CD4-positive, alpha-beta T cell (primary cell): ENCODE results near the gene DTX3. TPM values are rescaled to one million over a fixed set of nuclear protein-coding genes. Genes with fewer than 3 reads are reported as not detected.

ENCODE experiments used
- ATAC-seq: fragments of 200-7000 bp; cut with Tn5 transposase; one replicate; pipeline ENCODE4 v1.10.0; 2022; ENCODE audit warnings: mild to moderate bottlenecking; ENCODE audit not compliant: poor library complexity
- CTCF ChIA-PET: fragments of 350-600 bp; sonication (Branson Sonifier 250); formaldehyde crosslinking; loops from one replicate; lab custom pipeline; 2021; ENCODE audit warnings: antibody characterized with exemption, inconsistent platforms; lab: Charles Lee
- POLR2A ChIA-PET: fragments of 350-600 bp; sonication (Branson Sonifier 250); formaldehyde crosslinking; loops from one replicate; lab custom pipeline; 2021; ENCODE audit warnings: antibody characterized with exemption, inconsistent platforms; lab: Charles Lee
- DNase-seq, 14 experiments: peaks; one replicate each; pipeline ENCODE4 v3.0.0-alpha.2; 2013 to 2020; ENCODE audit warnings: mixed read lengths in 2 of 14
- H3K27ac ChIP-seq, 2 donors: one replicate each; pipeline versions ENCODE4 v1.5.1 to v1.7.0; 2013; ENCODE audit warnings: low read length in 2 of 2, low read depth in 1 of 2, mild to moderate bottlenecking in 1 of 2
- H3K27me3 ChIP-seq, 2 experiments: 1 replicate in 1 of 2; 2 replicates in 1 of 2; pipeline versions ENCODE4 v1.6.1 to v1.7.0; 2013; ENCODE audit warnings: low read length in 2 of 2, control low read depth in 1 of 2, mild to moderate bottlenecking in 1 of 2, moderate library complexity in 1 of 2; ENCODE audit not compliant: insufficient read depth in 2 of 2, control insufficient read depth in 1 of 2
- H3K36me3 ChIP-seq: one replicate; pipeline ENCODE4 v1.6.1; 2013; ENCODE audit warnings: low read length, control low read depth; ENCODE audit not compliant: insufficient read depth
- H3K4me1 ChIP-seq: one replicate; pipeline ENCODE4 v1.6.1; 2013; ENCODE audit warnings: low read length, control low read depth; ENCODE audit not compliant: insufficient read depth
- H3K4me3 ChIP-seq: one replicate; pipeline ENCODE4 v1.5.1; 2013; ENCODE audit warnings: mild to moderate bottlenecking, low read length, moderate library complexity
- H3K9me3 ChIP-seq, 2 experiments: 1 replicate in 1 of 2; 2 replicates in 1 of 2; pipeline versions ENCODE4 v1.6.1 to v1.7.0; 2013; ENCODE audit warnings: low read length in 2 of 2, mild to moderate bottlenecking in 2 of 2, control low read depth in 1 of 2, moderate library complexity in 1 of 2; ENCODE audit not compliant: control insufficient read depth in 1 of 2, insufficient read depth in 1 of 2
- H3K27ac Mint-ChIP-seq: one replicate; pipeline ENCODE4 v1.8.0; 2020; ENCODE audit warnings: mixed read lengths
- H3K27me3 Mint-ChIP-seq: one replicate; pipeline ENCODE4 v1.8.0; 2021; ENCODE audit warnings: mixed read lengths
- H3K36me3 Mint-ChIP-seq: one replicate; pipeline ENCODE4 v1.8.0; 2021; ENCODE audit warnings: low read depth, mixed read lengths
- H3K4me1 Mint-ChIP-seq: one replicate; pipeline ENCODE4 v1.8.0; 2021; ENCODE audit warnings: low read depth, mixed read lengths
- H3K4me3 Mint-ChIP-seq: one replicate; pipeline ENCODE4 v1.8.0; 2020; ENCODE audit warnings: mild to moderate bottlenecking, mixed read lengths
- H3K9me3 Mint-ChIP-seq: one replicate; pipeline ENCODE4 v1.8.0; 2020; ENCODE audit warnings: mixed read lengths
- intact Hi-C, 2 experiments: fragments of 100-400 bp; cut with DNase I in 1 of 2; cut with micrococcal nuclease in 1 of 2; formaldehyde crosslinking; loops; one replicate each; pipeline versions ENCODE4 v1.15.1 to v1.9.0; 2023 to 2025; cut with DNase I, micrococcal nuclease
- total RNA-seq, 174 experiments: library from RNA in 2 of 174; stranded (reverse) in 2 of 174; gene quantifications; one replicate each; pipeline ENCODE4 v1.2.3 and lab custom pipeline; 2021 to 2026
- TF ChIP-seq, protein P1 (sequence below): fragments of 200-600 bp; IDR thresholded peaks from one replicate; pipeline ENCODE4 v1.8.0; 2022; ENCODE audit warnings: antibody characterized with exemption, mild to moderate bottlenecking

DTX3 gene
- total RNA-seq, 2 experiments from 2014 or later: 28.6 to 29.4 TPM

DNA sequence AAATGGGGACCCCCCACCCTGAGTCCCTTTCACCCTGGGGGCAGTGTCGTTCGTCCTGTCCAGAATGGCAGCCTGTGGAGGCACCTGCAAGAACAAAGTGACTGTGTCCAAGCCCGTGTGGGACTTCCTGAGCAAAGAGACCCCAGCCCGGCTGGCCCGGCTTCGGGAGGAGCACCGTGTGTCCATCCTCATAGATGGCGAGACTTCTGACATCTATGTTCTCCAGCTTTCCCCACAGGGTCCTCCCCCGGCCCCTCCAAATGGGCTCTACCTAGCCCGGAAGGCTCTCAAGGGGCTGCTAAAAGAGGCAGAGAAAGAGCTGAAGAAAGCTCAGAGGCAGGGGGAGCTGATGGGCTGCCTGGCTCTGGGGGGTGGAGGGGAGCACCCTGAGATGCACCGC is 2.2 kb downstream of the DTX3 start:
- POLR2A ChIA-PET: no interaction called here
- ATAC-seq (no peak), DNase-seq (no peak)
- Mint-ChIP-seq H3K27me3 (peaks cover 8% of the 10 kb centered on the region), H3K9me3 (no peaks in the 10 kb centered on the region), H3K4me1 (peaks cover 41% of the 10 kb centered on the region), H3K27ac (no peak overlapping the region), H3K36me3 (peaks cover 23% of the 10 kb centered on the region), H3K4me3 (peak overlapping the region; percentile 76)
- TF ChIP-seq, protein P1, sequence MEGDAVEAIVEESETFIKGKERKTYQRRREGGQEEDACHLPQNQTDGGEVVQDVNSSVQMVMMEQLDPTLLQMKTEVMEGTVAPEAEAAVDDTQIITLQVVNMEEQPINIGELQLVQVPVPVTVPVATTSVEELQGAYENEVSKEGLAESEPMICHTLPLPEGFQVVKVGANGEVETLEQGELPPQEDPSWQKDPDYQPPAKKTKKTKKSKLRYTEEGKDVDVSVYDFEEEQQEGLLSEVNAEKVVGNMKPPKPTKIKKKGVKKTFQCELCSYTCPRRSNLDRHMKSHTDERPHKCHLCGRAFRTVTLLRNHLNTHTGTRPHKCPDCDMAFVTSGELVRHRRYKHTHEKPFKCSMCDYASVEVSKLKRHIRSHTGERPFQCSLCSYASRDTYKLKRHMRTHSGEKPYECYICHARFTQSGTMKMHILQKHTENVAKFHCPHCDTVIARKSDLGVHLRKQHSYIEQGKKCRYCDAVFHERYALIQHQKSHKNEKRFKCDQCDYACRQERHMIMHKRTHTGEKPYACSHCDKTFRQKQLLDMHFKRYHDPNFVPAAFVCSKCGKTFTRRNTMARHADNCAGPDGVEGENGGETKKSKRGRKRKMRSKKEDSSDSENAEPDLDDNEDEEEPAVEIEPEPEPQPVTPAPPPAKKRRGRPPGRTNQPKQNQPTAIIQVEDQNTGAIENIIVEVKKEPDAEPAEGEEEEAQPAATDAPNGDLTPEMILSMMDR: no peak
- Histone ChIP-seq H3K27me3 (peaks cover 0 to 1% of the 10 kb centered on the region in 2 experiments), H3K36me3 (peaks cover 8% of the 10 kb centered on the region), H3K9me3 (peaks cover 0 to 3% of the 10 kb centered on the region in 2 experiments), H3K4me1 (peaks cover 42% of the 10 kb centered on the region), H3K4me3 (no peak overlapping the region), H3K27ac (no peak overlapping the region)
- intact Hi-C loops: no loop called here
- CTCF ChIA-PET: interaction anchor here (2.0 to 3.9 kb wide), 2 partner anchors 13 to 23 kb away, joined by 6 to 15 read pairs; no protein-coding TSS in a partner anchor

DNA sequence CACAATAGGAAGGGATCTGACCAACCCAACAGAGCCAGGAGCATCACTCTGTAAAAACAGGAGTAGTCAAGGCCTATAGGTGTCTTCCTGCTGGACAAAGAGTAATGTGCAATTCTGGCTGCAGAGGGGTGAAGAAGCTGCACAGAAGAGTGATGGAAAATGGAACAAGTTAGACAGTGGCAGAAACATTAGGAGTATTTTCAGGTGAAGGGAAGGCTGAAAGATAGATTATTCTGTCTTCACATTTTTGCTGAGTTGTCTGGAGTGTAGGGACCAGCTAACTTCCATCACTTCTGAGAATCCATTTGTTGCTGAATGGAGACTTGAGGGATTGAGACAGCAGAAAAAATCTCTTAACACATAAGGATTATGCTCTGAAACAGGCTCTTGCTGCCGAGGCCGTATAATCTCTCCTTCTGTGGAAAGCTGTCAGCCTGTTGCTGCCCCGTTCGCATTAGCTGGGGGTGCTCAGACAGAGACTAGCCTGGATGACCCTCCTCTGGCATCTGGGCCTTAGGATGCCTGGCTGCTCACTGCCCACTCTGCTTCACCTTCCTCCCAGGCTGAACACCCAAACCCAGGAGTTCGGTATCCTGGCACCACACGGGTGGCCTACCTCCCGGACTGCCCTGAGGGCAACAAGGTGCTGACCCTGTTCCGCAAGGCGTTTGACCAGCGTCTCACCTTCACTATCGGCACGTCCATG is 3.5 kb downstream of the DTX3 start:
- Histone ChIP-seq H3K4me3 (no peak overlapping the region), H3K4me1 (peaks cover 42% of the 10 kb centered on the region), H3K27me3 (peaks cover 8 to 14% of the 10 kb centered on the region in 2 experiments), H3K36me3 (no peaks in the 10 kb centered on the region), H3K9me3 (peaks cover 0 to 3% of the 10 kb centered on the region in 2 experiments), H3K27ac (no peak overlapping the region)
- peak overlapping the region; percentile 4 for H3K4me3 Mint-ChIP-seq
- TF ChIP-seq, protein P1: no peak
- DNase-seq: no peak
- CTCF ChIA-PET: interaction anchor here (0.9 to 3.9 kb wide), 3 partner anchors 12 to 25 kb away, joined by 3 to 15 read pairs (median 6); partner anchors contain the start of gene B4GALNT1
- ATAC-seq: no peak
- POLR2A ChIA-PET: no interaction called here
- H3K27me3 Mint-ChIP-seq: peaks cover 20% of the 10 kb centered on the region
- no peaks in the 10 kb centered on the region for H3K9me3 Mint-ChIP-seq
- intact Hi-C loops: no loop called here
- H3K36me3 Mint-ChIP-seq: peaks cover 13% of the 10 kb centered on the region
- no peak overlapping the region for H3K27ac Mint-ChIP-seq
- H3K4me1 Mint-ChIP-seq: peaks cover 43% of the 10 kb centered on the region

DNA sequence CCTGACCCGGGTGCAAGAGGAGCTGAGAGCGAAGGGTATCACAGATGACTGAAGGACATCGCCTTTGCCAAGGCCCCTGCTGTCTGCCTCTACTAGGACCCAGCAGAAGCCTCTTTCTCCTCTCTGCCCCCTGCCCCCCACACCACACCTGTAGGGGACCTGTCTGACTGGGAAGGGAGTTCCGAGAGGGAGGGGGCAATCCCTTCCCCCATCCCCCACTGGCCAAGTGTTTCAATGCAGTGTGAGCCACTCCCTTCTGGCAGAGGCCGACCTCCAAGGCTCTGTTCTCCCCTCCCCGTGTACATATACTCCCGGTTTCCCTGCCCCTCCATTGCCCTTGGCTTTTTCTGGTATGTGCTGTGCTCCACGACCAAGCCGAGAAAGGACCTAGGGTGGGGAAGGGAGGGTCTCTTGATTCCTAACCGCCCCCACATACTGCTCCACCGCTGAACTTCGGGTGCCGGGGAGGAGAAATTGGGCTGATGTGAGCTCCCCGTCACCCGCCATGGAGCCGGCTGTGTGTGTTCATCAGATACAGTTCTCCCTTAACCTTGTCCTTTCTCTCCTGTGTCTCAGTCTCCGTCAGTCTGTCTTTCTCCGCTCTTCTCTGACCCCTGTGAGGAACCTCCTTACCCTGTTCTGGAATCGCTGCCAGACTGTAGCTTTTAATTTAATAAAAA is 4.6 kb downstream of the DTX3 start:
- Histone ChIP-seq H3K4me1 (peaks cover 32% of the 10 kb centered on the region), H3K9me3 (peaks cover 0 to 3% of the 10 kb centered on the region in 2 experiments), H3K27ac (no peak overlapping the region), H3K27me3 (peaks cover 8 to 22% of the 10 kb centered on the region in 2 experiments), H3K4me3 (no peak overlapping the region), H3K36me3 (no peaks in the 10 kb centered on the region)
- no peaks in the 10 kb centered on the region for H3K9me3 Mint-ChIP-seq
- ChIA-PET POLR2A (no interaction called here), CTCF (interaction anchor here (2.0 kb wide), 1 partner anchor 11 kb away, joined by 6 read pairs; no protein-coding TSS in a partner anchor)
- H3K36me3 Mint-ChIP-seq: peaks cover 13% of the 10 kb centered on the region
- DNase-seq: no peak
- ATAC-seq: no peak
- no peak overlapping the region for H3K27ac Mint-ChIP-seq
- H3K4me1 Mint-ChIP-seq: peaks cover 32% of the 10 kb centered on the region
- intact Hi-C loops: no loop called here
- H3K27me3 Mint-ChIP-seq: peaks cover 31% of the 10 kb centered on the region
- TF ChIP-seq, protein P1: no peak
- no peak overlapping the region for H3K4me3 Mint-ChIP-seq
